ENCODE data around the gene NTN4. TPM values are rescaled to one million over a fixed set of nuclear protein-coding genes. Genes with fewer than 3 reads are reported as not detected.

The NTN4 gene
- total RNA-seq, 2 donors from 2014 or later: 72.3 to 79.2 TPM

DNA sequence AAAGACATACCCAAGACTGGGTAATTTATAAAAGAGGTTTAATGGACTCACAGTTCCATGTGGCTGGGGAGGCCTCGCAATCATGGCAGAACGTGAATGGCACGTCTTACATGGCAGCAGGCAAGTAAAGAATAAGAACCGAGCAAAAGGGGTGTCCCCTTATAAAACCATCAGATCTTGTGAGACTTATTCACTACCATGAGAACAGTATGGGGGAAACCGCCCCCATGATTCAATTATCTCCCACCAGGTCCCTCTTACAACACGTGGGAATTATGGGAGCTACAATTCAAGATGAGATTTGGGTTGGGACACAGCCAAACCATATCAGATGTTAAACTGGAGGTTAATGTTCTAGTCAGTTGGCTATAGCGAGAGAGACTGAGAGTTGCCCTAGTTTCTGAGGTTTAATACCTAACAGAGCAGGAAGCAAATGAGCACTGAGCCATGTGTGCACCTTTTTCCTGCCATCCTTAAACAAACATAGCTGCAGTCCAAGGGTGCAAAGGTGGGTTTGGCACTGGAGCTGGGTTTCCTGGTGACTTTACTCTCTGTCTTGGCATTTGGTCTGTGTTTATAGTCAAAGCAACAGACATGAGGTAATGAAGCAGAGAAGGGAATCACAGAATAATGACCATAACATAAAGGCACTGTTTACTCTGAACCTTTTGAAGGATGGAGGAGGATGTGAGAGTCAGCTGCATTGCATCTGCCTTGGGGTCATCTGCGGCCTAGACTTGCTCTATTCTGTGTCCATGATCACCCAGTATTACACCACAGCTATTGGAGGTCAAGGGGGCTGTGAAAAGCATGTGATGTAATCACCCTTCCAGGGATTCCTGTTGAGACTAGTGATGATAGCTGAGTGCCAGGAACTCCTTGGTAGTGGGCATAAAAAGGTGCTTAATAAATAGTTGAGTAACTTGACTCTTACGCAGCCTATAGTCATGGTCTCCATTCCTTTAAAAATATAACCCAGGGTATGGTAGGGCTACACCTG lies 155.6 kb downstream of the NTN4 start:
- Histone ChIP-seq H3K27ac (no peak overlapping the region), H3K27me3 (replicated peaks; ENCODE audit: insufficient read depth) (no peaks in the 10 kb centered on the region), H3K4me3 (no peak overlapping the region), H3K4me1 (ENCODE audit: control insufficient read depth in 1 of 2, low read depth in 2 of 2) (peaks cover 10 to 14% of the 10 kb centered on the region in 2 donors), H3K36me3 (no peaks in the 10 kb centered on the region), H3K9me3 (no peaks in the 10 kb centered on the region)
- no peak for ATAC-seq (ENCODE audit: insufficient number of reproducible peaks, low FRiP score, low read depth)
- TF ChIP-seq, protein P1, sequence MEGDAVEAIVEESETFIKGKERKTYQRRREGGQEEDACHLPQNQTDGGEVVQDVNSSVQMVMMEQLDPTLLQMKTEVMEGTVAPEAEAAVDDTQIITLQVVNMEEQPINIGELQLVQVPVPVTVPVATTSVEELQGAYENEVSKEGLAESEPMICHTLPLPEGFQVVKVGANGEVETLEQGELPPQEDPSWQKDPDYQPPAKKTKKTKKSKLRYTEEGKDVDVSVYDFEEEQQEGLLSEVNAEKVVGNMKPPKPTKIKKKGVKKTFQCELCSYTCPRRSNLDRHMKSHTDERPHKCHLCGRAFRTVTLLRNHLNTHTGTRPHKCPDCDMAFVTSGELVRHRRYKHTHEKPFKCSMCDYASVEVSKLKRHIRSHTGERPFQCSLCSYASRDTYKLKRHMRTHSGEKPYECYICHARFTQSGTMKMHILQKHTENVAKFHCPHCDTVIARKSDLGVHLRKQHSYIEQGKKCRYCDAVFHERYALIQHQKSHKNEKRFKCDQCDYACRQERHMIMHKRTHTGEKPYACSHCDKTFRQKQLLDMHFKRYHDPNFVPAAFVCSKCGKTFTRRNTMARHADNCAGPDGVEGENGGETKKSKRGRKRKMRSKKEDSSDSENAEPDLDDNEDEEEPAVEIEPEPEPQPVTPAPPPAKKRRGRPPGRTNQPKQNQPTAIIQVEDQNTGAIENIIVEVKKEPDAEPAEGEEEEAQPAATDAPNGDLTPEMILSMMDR (IDR thresholded peaks at IDR 0.05): no peak
- no peak for DNase-seq (ENCODE audit: low spot score)

DNA sequence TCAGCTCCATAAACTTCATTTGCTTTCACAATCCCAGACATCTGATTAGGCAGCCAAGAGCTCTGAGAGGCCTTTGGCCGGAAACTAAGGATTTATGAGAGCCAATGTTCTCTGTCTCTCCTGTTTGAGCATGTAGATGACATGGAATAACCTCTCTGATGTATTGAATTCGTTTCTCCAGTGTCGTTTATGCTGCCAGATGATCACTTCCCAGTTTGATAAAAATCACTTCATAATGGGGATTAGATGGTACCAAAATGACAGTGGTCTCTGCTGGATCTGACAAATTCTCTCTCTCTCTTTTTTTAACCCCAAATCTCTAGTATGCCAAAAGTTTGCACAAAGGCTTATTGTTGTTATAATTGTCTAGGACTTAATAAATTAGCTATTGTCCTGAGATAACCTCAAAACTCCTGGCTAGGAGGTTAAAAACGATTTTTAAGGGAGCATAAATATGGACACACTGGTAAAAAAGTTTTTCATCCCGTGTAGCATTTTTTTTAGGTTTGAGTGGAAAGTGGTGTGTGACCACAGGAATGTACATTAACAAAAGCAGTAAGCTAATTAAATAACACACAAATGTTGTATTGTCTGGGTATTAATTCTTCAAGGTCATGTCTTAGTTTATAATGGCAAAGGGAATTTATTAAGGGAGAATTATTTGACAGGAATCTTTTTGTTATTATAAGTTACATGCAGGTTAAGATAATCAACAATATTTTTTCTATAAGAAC lies 156.7 kb downstream of the NTN4 start:
- DNase-seq (ENCODE audit: low spot score): no peak
- Histone ChIP-seq H3K4me3 (no peak overlapping the region), H3K4me1 (ENCODE audit: control insufficient read depth in 1 of 2, low read depth in 2 of 2) (peaks cover 10 to 23% of the 10 kb centered on the region in 2 donors), H3K9me3 (no peaks in the 10 kb centered on the region), H3K27me3 (replicated peaks; ENCODE audit: insufficient read depth) (no peaks in the 10 kb centered on the region), H3K27ac (peak overlapping the region; percentile 70 to 72), H3K36me3 (no peaks in the 10 kb centered on the region)
- TF ChIP-seq, protein P1 (IDR thresholded peaks at IDR 0.05): no peak
- ATAC-seq (ENCODE audit: insufficient number of reproducible peaks, low FRiP score, low read depth): peak; percentile 90

DNA sequence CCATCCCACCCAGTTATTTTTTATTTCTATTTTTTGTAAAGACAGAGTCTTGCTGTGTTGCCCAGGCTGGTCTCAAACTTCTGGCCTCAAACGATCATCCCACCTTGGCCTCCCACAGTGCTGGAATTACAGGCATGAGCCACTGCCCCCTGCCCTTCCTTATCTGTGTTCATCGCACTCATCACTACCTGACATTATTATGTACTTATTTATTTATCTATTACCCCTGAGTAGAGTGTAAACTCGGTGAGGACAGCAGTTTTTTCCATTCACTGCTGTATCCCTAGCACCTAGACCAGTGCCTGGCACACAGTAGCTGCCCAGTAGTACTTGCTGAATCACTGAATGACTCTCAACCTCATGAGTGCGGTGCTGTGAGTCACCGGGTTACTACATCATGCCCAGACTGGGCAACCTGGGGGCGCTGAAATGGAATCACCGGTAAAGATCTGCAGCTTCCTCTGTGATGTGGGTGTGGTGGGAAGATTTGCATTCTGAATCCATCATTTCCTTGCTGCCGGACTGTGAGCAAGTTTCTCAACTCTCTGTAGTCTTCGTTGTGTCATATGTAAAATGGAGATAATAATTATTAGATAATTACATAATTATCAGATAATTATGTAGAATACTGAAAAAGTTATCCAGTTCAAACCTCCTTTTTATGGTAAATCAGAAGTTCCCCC lies 157.4 kb downstream of the NTN4 start:
- Histone ChIP-seq H3K27ac (peak overlapping the region; percentile 70 to 72), H3K27me3 (replicated peaks; ENCODE audit: insufficient read depth) (no peaks in the 10 kb centered on the region), H3K9me3 (no peaks in the 10 kb centered on the region), H3K4me3 (no peak overlapping the region), H3K4me1 (ENCODE audit: control insufficient read depth in 1 of 2, low read depth in 2 of 2) (peaks cover 13 to 30% of the 10 kb centered on the region in 2 donors), H3K36me3 (no peaks in the 10 kb centered on the region)
- peak; percentile 78 for ATAC-seq (ENCODE audit: insufficient number of reproducible peaks, low FRiP score, low read depth)
- TF ChIP-seq, protein P1 (IDR thresholded peaks at IDR 0.05): no peak
- peak; percentile 62 for DNase-seq (ENCODE audit: low spot score)

DNA sequence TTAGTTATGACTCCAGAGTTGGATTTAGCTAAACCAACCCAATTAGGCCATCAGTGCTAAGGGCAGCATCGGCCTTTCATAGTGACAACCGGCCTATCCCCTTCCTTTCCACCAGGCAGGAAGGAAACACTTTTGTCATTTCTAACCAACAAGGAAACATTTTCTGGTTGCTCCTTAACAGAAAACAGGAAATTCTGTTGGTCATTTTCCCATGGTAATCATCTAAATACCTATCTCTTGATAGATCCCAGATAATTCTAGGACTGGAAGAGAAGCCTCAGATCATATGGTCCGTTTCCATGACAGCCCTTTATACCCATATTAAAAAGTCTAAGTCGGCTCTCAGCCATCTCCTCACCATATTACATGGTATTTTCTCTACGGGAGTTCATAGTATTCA lies 160.1 kb downstream of the NTN4 start:
- Histone ChIP-seq H3K4me1 (ENCODE audit: control insufficient read depth in 1 of 2, low read depth in 2 of 2) (peaks cover 13 to 32% of the 10 kb centered on the region in 2 donors), H3K27me3 (replicated peaks; ENCODE audit: insufficient read depth) (no peaks in the 10 kb centered on the region), H3K9me3 (no peaks in the 10 kb centered on the region), H3K4me3 (no peak overlapping the region), H3K27ac (no peak overlapping the region), H3K36me3 (no peaks in the 10 kb centered on the region)
- ATAC-seq (ENCODE audit: insufficient number of reproducible peaks, low FRiP score, low read depth) (no peak), DNase-seq (ENCODE audit: low spot score) (no peak)
- TF ChIP-seq, protein P1 (IDR thresholded peaks at IDR 0.05): no peak

Measured in thoracic aorta (tissue), 2 donors.